Astrocyte (in vitro differentiated cells and primary cell): Measurements from ENCODE around the gene TBC1D24. TPM values are rescaled to one million over a fixed set of nuclear protein-coding genes. Genes with fewer than 3 reads are reported as not detected.
A peak's percentile ranks its signal among the peaks of the same experiment; 100 is the strongest.

ENCODE experiments used
- DNase-seq: peaks from one replicate; pipeline ENCODE4 v3.0.0-alpha.2; 2010; ENCODE audit warnings: low read depth
- FAIRE-seq: peaks from 2 replicates; lab custom pipeline; 2011; peaks lifted over from hg19 to GRCh38; lab: Jason Lieb, UNC
- H2AFZ ChIP-seq: 2 replicates; pipeline ENCODE4 v1.6.0; 2012; ENCODE audit warnings: low read depth, low read length, inconsistent platforms
- H3K27ac ChIP-seq: 2 replicates; pipeline ENCODE4 v1.5.1; 2011; ENCODE audit warnings: low read depth, low read length, inconsistent platforms
- H3K27me3 ChIP-seq: 2 replicates; pipeline ENCODE4 v1.6.0; 2011; ENCODE audit warnings: low read length, inconsistent platforms; ENCODE audit not compliant: insufficient read depth
- H3K36me3 ChIP-seq: 2 replicates; pipeline ENCODE4 v1.5.1; 2011; ENCODE audit warnings: low read length, inconsistent platforms; ENCODE audit not compliant: insufficient read depth
- H3K4me1 ChIP-seq: 2 replicates; pipeline ENCODE4 v1.5.1; 2011; ENCODE audit warnings: low read length, inconsistent platforms; ENCODE audit not compliant: insufficient read depth
- H3K4me2 ChIP-seq: 2 replicates; pipeline ENCODE4 v1.6.0; 2012; ENCODE audit warnings: low read length, inconsistent platforms
- H3K4me3 ChIP-seq: 2 replicates; pipeline ENCODE4 v1.5.1; 2011; ENCODE audit warnings: low read depth, mild to moderate bottlenecking, low read length, inconsistent platforms; ENCODE audit not compliant: insufficient read depth
- H3K79me2 ChIP-seq: 2 replicates; pipeline ENCODE4 v1.6.0; 2012; ENCODE audit warnings: mild to moderate bottlenecking, low read length, inconsistent platforms; ENCODE audit not compliant: insufficient read depth
- H3K9ac ChIP-seq: 2 replicates; pipeline ENCODE4 v1.6.0; 2012; ENCODE audit warnings: mild to moderate bottlenecking, low read length, inconsistent platforms
- H3K9me3 ChIP-seq: 2 replicates; pipeline ENCODE4 v1.5.1; 2012; ENCODE audit warnings: low read depth, mild to moderate bottlenecking, low read length, inconsistent platforms; ENCODE audit not compliant: insufficient read depth
- H4K20me1 ChIP-seq: 2 replicates; pipeline ENCODE4 v1.6.0; 2012; ENCODE audit warnings: low read length, inconsistent platforms; ENCODE audit not compliant: insufficient read depth
- H3K27ac Mint-ChIP-seq: one replicate; pipeline ENCODE4 v1.8.0; 2021; ENCODE audit warnings: mild to moderate bottlenecking, mixed read lengths; ENCODE audit not compliant: unreplicated experiment
- H3K27me3 Mint-ChIP-seq: one replicate; pipeline ENCODE4 v1.8.0; 2021; ENCODE audit warnings: low read depth, mixed read lengths; ENCODE audit not compliant: unreplicated experiment
- H3K36me3 Mint-ChIP-seq: one replicate; pipeline ENCODE4 v1.8.0; 2021; ENCODE audit warnings: low read depth, mixed read lengths; ENCODE audit not compliant: unreplicated experiment
- H3K4me1 Mint-ChIP-seq: one replicate; pipeline ENCODE4 v1.8.0; 2021; ENCODE audit warnings: low read depth, mixed read lengths; ENCODE audit not compliant: unreplicated experiment
- H3K4me3 Mint-ChIP-seq: one replicate; pipeline ENCODE4 v1.8.0; 2021; ENCODE audit warnings: mild to moderate bottlenecking, moderate library complexity, mixed read lengths; ENCODE audit not compliant: unreplicated experiment
- H3K9me3 Mint-ChIP-seq: one replicate; pipeline ENCODE4 v1.8.0; 2021; ENCODE audit warnings: mild to moderate bottlenecking, mixed read lengths; ENCODE audit not compliant: unreplicated experiment
- CTCF ChIP-seq: IDR thresholded peaks from 2 replicates; pipeline ENCODE4 v1.5.1; 2011; ENCODE audit warnings: low read depth, mild to moderate bottlenecking, inconsistent platforms, low read length, moderate library complexity; ENCODE audit not compliant: insufficient read depth
- EZH2 ChIP-seq: IDR thresholded peaks from 2 replicates; pipeline ENCODE4 v1.6.1; 2012; ENCODE audit warnings: mild to moderate bottlenecking, low read length, inconsistent platforms; ENCODE audit not compliant: insufficient read depth
- total RNA-seq: library from RNA; stranded (reverse); gene quantifications from 2 replicates; pipeline ENCODE4 v1.2.1, GENCODE V29; 2021

Gene TBC1D24
- total RNA-seq, 1 donor from 2014 or later: 13.4 TPM

- Histone ChIP-seq H4K20me1 (peaks cover 69% of the 10 kb centered on the region), H3K36me3 (no peaks in the 10 kb centered on the region), H3K4me2 (peak overlapping the region; percentile 1), H3K27me3 (no peaks in the 10 kb centered on the region), H3K9me3 (no peaks in the 10 kb centered on the region), H3K27ac (no peak overlapping the region), H2AFZ (peak overlapping the region; percentile 63), H3K9ac (peak overlapping the region; percentile 5), H3K79me2 (no peaks in the 10 kb centered on the region), H3K4me3 (no peak overlapping the region), H3K4me1 (peaks cover 12% of the 10 kb centered on the region)
- H3K9me3 Mint-ChIP-seq: no peaks in the 10 kb centered on the region
- H3K27ac Mint-ChIP-seq: no peak overlapping the region
- DNase-seq: no peak
- FAIRE-seq: no peak
- H3K36me3 Mint-ChIP-seq: peaks cover 19% of the 10 kb centered on the region
- H3K27me3 Mint-ChIP-seq: peaks cover 15% of the 10 kb centered on the region
- H3K4me3 Mint-ChIP-seq: no peak overlapping the region
- no peak for TF ChIP-seq EZH2
- no peak for TF ChIP-seq CTCF
- H3K4me1 Mint-ChIP-seq: peaks cover 5% of the 10 kb centered on the region
Observed at GRCh38 chr16:2486645-2487516, 12.0 kb downstream of the TBC1D24 start.

- peak overlapping the region; percentile 63 for H2AFZ ChIP-seq
- Mint-ChIP-seq H3K27me3 (peaks cover 11% of the 10 kb centered on the region), H3K4me3 (no peak overlapping the region), H3K27ac (no peak overlapping the region), H3K9me3 (no peaks in the 10 kb centered on the region), H3K4me1 (peaks cover 5% of the 10 kb centered on the region), H3K36me3 (peaks cover 19% of the 10 kb centered on the region)
- H4K20me1 ChIP-seq: peaks cover 66% of the 10 kb centered on the region
- peak overlapping the region; percentile 1 for H3K4me2 ChIP-seq
- H3K27ac ChIP-seq: no peak overlapping the region
- FAIRE-seq (no peak), DNase-seq (no peak)
- no peaks in the 10 kb centered on the region for H3K36me3 ChIP-seq
- no peak overlapping the region for H3K4me3 ChIP-seq
- no peaks in the 10 kb centered on the region for H3K9me3 ChIP-seq
- H3K9ac ChIP-seq: peak overlapping the region; percentile 5
- no peaks in the 10 kb centered on the region for H3K79me2 ChIP-seq
- no peaks in the 10 kb centered on the region for H3K27me3 ChIP-seq
- TF ChIP-seq CTCF (no peak), EZH2 (no peak)
- H3K4me1 ChIP-seq: peaks cover 12% of the 10 kb centered on the region
Observed at GRCh38 chr16:2487517-2487842, 12.6 kb downstream of the TBC1D24 start.
